Activated CD4-positive, alpha-beta T cell treated with anti-CD3 and anti-CD28 coated beads for 36 hours (primary cell): ENCODE results near the gene VKORC1L1. TPM values are rescaled to one million over a fixed set of nuclear protein-coding genes. Genes with fewer than 3 reads are reported as not detected.
"Not testable (repeated sequence)": the region's sequence is repeated elsewhere in the genome, so short reads cannot be mapped to it uniquely, and the experiment has no call there.

ENCODE experiments used
- ATAC-seq: fragments of 200-7000 bp; cut with Tn5 transposase; one replicate; pipeline ENCODE4 v1.10.0; 2021; ENCODE audit warnings: mild to moderate bottlenecking, moderate library complexity
- CTCF ChIA-PET: fragments of 350-600 bp; sonication (Branson Sonifier 250); formaldehyde crosslinking; loops from one replicate; lab custom pipeline; 2021; ENCODE audit warnings: antibody characterized with exemption; lab: Charles Lee
- POLR2A ChIA-PET: fragments of 350-600 bp; sonication (Branson Sonifier 250); formaldehyde crosslinking; loops from one replicate; lab custom pipeline; 2021; ENCODE audit warnings: antibody characterized with exemption, inconsistent platforms; lab: Charles Lee
- DNase-seq: peaks from one replicate; pipeline ENCODE4 v3.0.0-alpha.2; 2020
- H3K27ac Mint-ChIP-seq: one replicate; pipeline ENCODE4 v1.8.0; 2021; ENCODE audit warnings: mixed read lengths
- H3K27me3 Mint-ChIP-seq: one replicate; pipeline ENCODE4 v1.8.0; 2021; ENCODE audit warnings: mixed read lengths
- H3K36me3 Mint-ChIP-seq: one replicate; pipeline ENCODE4 v1.8.0; 2021; ENCODE audit warnings: low read depth, mixed read lengths
- H3K4me1 Mint-ChIP-seq: one replicate; pipeline ENCODE4 v1.8.0; 2021; ENCODE audit warnings: mixed read lengths
- H3K4me3 Mint-ChIP-seq: one replicate; pipeline ENCODE4 v1.8.0; 2021; ENCODE audit warnings: mild to moderate bottlenecking, moderate library complexity, mixed read lengths
- H3K9me3 Mint-ChIP-seq: one replicate; pipeline ENCODE4 v1.8.0; 2021; ENCODE audit warnings: low read depth, mixed read lengths
- intact Hi-C, 2 experiments: fragments of 100-400 bp; cut with DNase I in 1 of 2; cut with micrococcal nuclease in 1 of 2; formaldehyde crosslinking; loops; one replicate each; pipeline versions ENCODE4 v1.14.2 to v1.15.1; 2022 to 2024; cut with DNase I, micrococcal nuclease
- total RNA-seq, 2 experiments: library from RNA; stranded (reverse); gene quantifications; one replicate each; pipeline ENCODE4 v1.2.3, GENCODE V29; 2021

Gene VKORC1L1
- total RNA-seq, 2 experiments from 2014 or later: 16.5 to 17.6 TPM

- POLR2A ChIA-PET, H3K27ac Mint-ChIP-seq, DNase-seq, H3K27me3 Mint-ChIP-seq, H3K4me3 Mint-ChIP-seq, H3K36me3 Mint-ChIP-seq, H3K4me1 Mint-ChIP-seq, CTCF ChIA-PET, H3K9me3 Mint-ChIP-seq, intact Hi-C loops, ATAC-seq: not testable (repeated sequence)
Measured at GRCh38 chr7:65857321-65857894, 15.5 kb upstream of the VKORC1L1 start.

- ATAC-seq, intact Hi-C loops: not testable (repeated sequence)
- CTCF ChIA-PET: interaction anchor here (0.7 kb wide), 1 partner anchor 469 kb away, joined by 3 read pairs; no protein-coding TSS in a partner anchor
Measured at GRCh38 chr7:65858660-65859059, 14.2 kb upstream of the VKORC1L1 start.

GRCh38 chr7:65866244-65866643 lies 6.6 kb upstream of the VKORC1L1 start:
- not testable (repeated sequence) for H3K4me1 Mint-ChIP-seq, ATAC-seq, H3K27me3 Mint-ChIP-seq

More at GRCh38 chr7:65858660-65859059, 14.2 kb upstream of the VKORC1L1 start:
- H3K27ac Mint-ChIP-seq, H3K4me1 Mint-ChIP-seq, H3K9me3 Mint-ChIP-seq, POLR2A ChIA-PET, H3K27me3 Mint-ChIP-seq, DNase-seq, H3K4me3 Mint-ChIP-seq, H3K36me3 Mint-ChIP-seq: not testable (repeated sequence)

GRCh38 chr7:65867681-65868080 lies 5.2 kb upstream of the VKORC1L1 start:
- H3K4me3 Mint-ChIP-seq, intact Hi-C loops, H3K4me1 Mint-ChIP-seq, CTCF ChIA-PET, H3K9me3 Mint-ChIP-seq, ATAC-seq, H3K27ac Mint-ChIP-seq, POLR2A ChIA-PET, H3K36me3 Mint-ChIP-seq, DNase-seq, H3K27me3 Mint-ChIP-seq: not testable (repeated sequence)

More at GRCh38 chr7:65866244-65866643, 6.6 kb upstream of the VKORC1L1 start:
- POLR2A ChIA-PET, DNase-seq, intact Hi-C loops, CTCF ChIA-PET, H3K36me3 Mint-ChIP-seq, H3K27ac Mint-ChIP-seq, H3K4me3 Mint-ChIP-seq, H3K9me3 Mint-ChIP-seq: not testable (repeated sequence)

- H3K36me3 Mint-ChIP-seq, ATAC-seq, POLR2A ChIA-PET, H3K4me3 Mint-ChIP-seq, H3K9me3 Mint-ChIP-seq, intact Hi-C loops, H3K4me1 Mint-ChIP-seq, H3K27me3 Mint-ChIP-seq, CTCF ChIA-PET, DNase-seq, H3K27ac Mint-ChIP-seq: not testable (repeated sequence)
Measured at GRCh38 chr7:65869312-65869711, 3.6 kb upstream of the VKORC1L1 start.

- DNase-seq, H3K4me1 Mint-ChIP-seq, CTCF ChIA-PET, H3K27me3 Mint-ChIP-seq, POLR2A ChIA-PET, H3K36me3 Mint-ChIP-seq, H3K27ac Mint-ChIP-seq, H3K9me3 Mint-ChIP-seq, H3K4me3 Mint-ChIP-seq, ATAC-seq: not testable (repeated sequence)
- intact Hi-C loops: loop anchor here (5.0 to 10.0 kb wide), 3 partner anchors 111 to 783 kb away; partner anchors contain the start of genes GUSB (in 1 of the 2) and ZNF92 (in 1 of the 2)
Measured at GRCh38 chr7:65871451-65871850, 1.4 kb upstream of the VKORC1L1 start.

DNA sequence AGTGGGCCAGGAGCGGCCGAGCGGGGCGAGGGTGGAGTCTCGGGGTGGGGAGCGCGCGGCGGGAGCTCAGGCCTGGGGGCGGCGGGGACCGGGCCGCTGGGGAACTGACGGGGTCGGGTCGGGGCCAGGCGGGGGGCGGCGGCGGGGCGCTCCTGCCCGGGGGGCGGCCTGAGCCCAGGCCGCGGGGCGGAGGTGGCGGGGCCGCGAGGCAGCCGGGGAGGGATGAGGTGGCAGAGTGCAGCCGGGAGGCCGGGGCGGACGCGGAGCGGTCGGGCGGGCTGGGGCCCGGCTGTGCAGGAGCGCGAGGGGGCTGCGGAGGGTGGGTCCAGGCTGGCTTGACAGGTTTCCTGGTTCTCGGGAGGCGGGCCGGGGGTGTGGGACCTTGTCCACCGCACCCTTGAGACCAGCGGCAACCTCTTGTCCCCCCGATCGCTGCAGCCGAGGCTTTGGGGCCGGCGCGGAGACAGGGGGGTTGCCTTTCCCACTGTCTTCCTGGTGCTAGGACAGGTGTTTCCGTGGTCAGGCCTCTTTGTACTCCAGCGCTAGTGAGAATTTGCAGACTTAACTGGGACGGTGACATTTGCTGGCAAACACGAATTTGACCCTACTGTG lies 814 bp downstream of the VKORC1L1 start:
- ATAC-seq: peak; percentile 17
- POLR2A ChIA-PET, CTCF ChIA-PET, H3K9me3 Mint-ChIP-seq, H3K4me1 Mint-ChIP-seq, H3K36me3 Mint-ChIP-seq, H3K27me3 Mint-ChIP-seq: not testable (repeated sequence)
- DNase-seq: peak; percentile 49
- intact Hi-C loops: loop anchor here (1.0 to 10.0 kb wide), 16 partner anchors 103 to 970 kb away; partner anchors contain the start of genes GUSB (in 2 of the 2), ASL (in 1 of the 2), RABGEF1 (in 1 of the 2) and TPST1 (in 1 of the 2)
- Mint-ChIP-seq H3K4me3 (peak overlapping the region; percentile 84), H3K27ac (peak overlapping the region; percentile 75)

GRCh38 chr7:65875715-65876114 lies 2.8 kb downstream of the VKORC1L1 start:
- H3K27me3 Mint-ChIP-seq, ATAC-seq, H3K4me3 Mint-ChIP-seq, H3K9me3 Mint-ChIP-seq, H3K4me1 Mint-ChIP-seq, H3K36me3 Mint-ChIP-seq, H3K27ac Mint-ChIP-seq, POLR2A ChIA-PET, CTCF ChIA-PET, DNase-seq: not testable (repeated sequence)
- intact Hi-C loops: loop anchor here in 1 of 2 experiments (10.0 kb wide), 1 partner anchor 779 kb away; no protein-coding TSS in a partner anchor

DNA sequence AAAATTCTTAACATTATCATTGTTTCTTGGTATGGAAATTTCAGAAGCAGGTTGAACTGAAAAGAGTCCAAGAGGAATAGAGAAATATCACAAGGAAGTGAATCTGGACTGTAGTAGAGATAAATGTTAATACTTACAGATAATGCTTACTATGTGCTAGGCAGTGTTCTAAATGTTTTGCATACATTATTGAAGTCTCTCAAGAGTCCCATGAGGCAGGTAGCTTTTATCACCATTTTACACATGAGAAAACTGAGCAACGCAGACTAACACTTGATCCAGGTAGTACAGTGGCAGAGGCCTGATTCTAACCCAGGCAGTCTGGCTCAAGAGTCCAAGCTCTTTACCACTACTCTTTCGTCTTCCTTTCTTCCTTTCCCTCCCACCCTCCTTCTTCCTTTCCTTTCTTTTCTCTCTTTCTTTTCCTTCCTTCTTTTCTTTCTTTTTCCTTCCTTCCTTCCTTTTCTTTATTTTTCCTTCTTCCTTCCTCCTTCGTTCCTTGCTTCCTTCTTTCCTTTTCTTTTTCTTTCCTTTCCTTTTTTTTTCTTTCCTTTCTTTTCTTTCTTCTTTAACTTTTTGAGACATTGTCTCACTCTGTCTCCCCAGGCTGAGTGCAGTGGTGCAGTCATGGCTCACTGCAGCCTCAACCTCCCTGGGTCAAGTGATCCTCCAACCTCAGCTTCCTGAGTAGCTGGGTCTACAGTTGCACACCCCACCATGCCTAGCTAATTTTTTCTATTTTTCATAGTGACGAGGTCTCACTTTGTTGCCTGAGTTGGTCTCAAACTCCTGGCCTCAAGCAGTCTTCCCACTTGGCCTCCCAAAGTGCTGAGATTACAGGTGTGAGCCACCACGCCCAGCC lies 6.6 kb downstream of the VKORC1L1 start:
- H3K4me3 Mint-ChIP-seq, DNase-seq, H3K27me3 Mint-ChIP-seq, H3K4me1 Mint-ChIP-seq, ATAC-seq, H3K27ac Mint-ChIP-seq, H3K9me3 Mint-ChIP-seq, POLR2A ChIA-PET, CTCF ChIA-PET: not testable (repeated sequence)
- intact Hi-C loops: loop anchor here in 1 of 2 experiments (10.0 kb wide), 1 partner anchor 775 kb away; no protein-coding TSS in a partner anchor
- H3K36me3 Mint-ChIP-seq: peaks cover 12% of the 10 kb centered on the region

DNA sequence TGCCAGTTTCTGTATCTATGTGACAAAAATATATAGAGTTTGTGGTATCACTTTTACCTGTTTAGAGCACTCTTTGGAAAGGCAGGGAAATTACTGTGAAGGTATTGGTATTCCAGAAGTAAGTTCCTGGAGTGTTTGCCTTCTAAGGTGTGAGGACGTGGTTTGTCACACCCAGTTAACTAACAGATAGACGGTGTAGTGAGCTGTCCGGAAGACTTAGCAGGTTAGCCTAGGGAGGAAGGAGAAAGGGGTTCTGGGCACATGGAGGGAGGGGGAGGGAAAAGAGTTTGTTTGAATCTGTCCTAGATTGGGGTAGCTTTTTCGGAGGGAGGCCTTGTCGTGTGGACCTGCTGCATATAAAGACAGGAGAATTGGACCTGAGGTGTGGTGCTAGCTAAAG lies 7.4 kb downstream of the VKORC1L1 start:
- H3K27ac Mint-ChIP-seq, DNase-seq, H3K9me3 Mint-ChIP-seq, POLR2A ChIA-PET, H3K4me1 Mint-ChIP-seq, H3K4me3 Mint-ChIP-seq, H3K27me3 Mint-ChIP-seq, intact Hi-C loops, ATAC-seq, CTCF ChIA-PET: not testable (repeated sequence)
- peaks cover 16% of the 10 kb centered on the region for H3K36me3 Mint-ChIP-seq

DNA sequence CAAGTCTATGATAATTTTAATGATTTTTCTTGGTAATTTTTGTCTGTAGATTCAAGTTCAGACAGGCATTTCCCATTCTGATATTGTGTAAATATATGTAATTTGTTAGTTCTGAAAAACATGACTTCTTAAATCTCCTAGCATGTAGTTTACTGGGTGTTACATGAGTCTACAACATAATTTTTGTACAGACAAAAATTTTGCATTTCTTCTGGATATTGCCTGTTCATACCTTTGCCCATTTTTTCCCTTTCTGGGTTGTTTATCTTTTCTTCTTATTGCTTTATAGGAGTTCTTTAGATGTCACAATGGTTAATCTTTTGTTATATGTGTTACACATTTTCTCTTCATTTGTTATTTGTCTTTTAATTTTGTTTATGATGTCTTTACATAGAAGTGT lies 12.1 kb downstream of the VKORC1L1 start:
- POLR2A ChIA-PET, DNase-seq, H3K27me3 Mint-ChIP-seq, intact Hi-C loops, H3K27ac Mint-ChIP-seq, H3K4me3 Mint-ChIP-seq, H3K9me3 Mint-ChIP-seq, H3K4me1 Mint-ChIP-seq, ATAC-seq, CTCF ChIA-PET: not testable (repeated sequence)
- H3K36me3 Mint-ChIP-seq: peaks cover 30% of the 10 kb centered on the region
